CMK (cell line): ENCODE results near the gene MDFI.

Experiments used
- DNase-seq: peaks from one replicate; pipeline ENCODE4 v3.0.0-alpha.2; 2010; ENCODE audit warnings: low read depth

The MDFI gene

DNA sequence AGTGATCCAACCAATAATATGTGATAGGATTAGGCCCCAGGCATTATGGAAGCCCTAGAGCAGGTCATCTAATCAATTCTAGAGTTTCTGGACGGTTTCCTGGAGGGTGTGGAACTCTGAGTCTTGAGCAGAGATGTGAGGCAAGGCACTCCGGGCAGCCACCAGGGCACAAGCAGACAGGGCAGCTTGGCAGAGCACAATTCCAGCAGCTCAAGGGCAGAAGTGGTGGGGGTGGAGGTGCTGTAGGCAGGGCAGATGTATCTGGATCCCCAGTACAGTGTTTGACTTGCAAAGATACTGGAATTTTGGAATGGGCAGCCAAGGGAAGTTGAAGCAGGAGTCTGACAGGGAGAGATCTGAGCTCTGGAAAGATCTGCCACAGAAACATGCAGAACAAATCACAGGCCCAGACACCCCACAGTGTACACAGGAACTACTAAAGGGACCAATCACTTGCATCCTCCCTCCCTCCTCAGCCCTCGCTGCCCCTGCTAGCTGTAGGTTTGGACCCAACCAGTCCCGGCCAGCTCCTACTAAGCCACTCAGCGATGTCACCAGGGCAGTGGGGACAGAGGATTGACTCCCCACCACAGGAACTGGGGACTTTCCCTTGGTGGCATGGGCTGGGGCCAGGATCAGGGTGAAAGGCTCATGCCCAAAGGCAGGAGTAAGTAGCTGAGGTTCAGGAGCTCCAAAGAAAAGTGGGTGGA lies 50.1 kb downstream of the MDFI start:
- DNase-seq, result no peak

DNA sequence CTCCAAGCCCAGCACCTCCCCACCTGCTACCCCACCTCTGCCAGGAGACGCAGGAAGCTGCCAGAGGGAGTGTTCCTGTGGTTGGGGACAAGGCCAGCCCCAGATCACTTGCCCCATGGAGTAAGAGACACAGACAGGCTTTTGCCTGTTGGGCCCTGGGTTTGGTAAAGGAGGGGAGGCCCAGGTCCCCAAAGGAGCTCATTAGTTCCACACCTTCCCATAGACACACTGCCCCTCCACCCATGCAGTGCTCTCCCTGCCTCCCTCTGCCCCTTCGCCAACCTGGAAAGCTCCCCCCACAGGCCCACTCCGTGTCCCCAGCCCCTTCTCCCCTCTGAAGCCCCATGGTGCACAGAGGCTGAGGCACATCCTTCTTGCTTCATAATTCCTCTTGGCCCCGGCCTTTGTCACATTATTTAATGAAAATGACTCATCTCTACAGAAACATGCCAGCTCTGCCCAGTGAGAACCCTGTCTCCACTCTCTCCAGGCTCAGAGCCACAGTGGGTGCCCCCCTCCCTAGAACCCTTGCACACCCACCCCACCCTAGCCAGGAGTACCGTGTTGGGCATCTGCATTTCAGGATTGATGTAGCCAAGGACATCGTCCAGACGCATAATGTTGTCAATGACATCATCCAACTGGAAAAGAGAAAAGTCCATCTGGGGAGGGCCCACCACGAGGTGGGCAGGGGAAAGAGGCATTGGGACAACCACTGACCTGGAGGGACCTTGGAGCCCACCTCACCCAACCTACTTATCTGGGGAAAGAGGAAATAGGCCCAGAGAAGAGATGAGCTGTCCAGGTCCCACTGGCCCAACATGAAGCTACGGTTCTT lies 51.1 kb downstream of the MDFI start:
- no peak for DNase-seq

DNA sequence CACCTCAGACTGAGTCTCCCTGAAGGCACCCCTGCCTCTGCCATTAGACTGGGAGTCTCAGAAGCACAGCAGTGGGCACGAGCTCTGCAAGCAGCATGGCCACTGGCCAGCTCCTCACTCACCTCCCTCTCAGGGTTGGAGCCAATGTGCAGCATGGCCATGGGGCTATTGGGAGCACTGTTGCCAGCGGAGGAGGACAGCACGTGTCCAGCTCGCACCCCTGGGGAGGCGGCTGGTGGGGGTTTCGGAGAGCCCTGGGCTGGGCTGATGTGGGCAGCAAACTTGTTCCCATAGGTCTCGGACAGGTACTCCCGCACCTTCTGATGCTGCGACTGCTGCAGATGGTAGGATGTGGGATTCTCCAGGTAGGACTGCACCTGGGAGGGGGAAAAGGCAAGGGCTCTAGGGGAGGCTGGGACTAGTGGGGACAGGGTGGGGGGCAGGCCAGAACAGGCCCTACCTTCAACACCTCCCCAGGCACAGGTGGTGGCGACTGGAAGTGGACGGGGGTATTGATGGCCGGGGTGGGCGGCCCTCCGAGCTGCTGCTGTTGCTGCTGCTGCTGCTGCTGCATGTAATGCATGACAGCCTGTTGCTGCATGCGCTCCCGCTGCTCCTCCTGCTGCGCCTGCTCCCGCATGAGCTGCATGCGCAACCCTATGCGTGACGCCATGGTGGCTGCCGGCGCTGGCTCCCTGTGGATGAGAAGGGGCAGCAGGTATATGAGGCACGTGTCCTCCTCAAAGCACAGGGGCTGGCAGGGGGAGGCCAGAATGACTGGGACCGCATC lies 52.5 kb downstream of the MDFI start:
- no peak for DNase-seq

DNA sequence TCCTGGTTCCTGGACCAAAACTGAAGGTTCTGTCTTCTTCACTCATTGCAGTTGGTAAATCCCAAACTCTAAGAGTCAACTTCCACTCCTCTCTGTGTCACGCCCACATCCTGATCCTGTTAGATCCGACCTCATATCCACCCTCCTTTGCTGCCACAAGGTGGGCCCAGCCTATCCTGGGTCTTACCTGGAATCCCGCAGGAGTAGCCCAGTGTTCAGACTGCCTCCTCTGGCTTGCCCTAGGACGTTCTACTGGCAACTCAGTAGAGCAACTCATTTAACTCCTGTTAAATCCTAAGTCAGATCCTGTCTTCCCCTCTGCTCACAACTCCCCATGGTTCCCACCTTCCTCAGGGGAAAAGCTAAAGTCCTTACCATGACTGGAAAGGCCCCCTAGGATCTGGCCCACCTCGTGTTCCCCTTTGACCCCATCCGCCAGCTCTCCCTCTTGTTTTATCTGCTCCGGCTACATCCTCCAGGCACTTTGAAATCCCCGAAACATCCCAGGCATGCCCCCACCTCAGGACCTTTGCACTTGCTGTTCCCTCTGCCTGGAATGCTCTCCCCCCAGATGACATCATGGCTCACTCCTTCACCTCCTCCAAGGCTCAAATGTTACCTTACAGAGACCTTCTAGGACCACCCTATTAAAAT lies 53.3 kb downstream of the MDFI start:
- DNase-seq, result no peak

DNA sequence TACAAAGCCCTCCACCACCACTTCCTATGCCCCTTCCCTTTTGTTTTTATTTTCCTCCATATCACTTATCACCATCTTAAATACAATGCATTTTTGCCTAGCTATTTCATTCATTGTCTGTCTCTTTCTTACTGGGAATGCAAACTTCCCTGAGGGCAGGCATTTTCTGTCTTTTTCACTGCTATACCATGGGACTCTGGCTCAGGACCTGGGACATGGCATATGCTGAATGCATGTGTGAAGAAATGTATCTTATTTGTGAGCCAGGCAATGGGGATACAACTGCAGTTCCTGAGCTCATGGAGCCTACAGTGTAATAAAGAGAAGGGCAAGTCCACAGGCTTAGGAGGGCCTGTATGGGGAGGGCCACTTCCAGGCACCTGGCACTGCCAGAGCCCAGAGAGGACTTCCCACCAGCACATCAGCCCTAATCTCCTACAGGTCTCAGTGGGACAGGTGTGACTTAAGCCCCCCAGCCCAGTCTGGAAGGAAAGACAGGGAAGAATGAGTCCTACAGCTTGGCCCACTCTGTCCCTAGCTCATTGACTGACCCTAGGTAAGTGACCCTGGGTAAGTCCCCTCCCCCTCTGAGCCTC lies 53.9 kb downstream of the MDFI start:
- no peak for DNase-seq

DNA sequence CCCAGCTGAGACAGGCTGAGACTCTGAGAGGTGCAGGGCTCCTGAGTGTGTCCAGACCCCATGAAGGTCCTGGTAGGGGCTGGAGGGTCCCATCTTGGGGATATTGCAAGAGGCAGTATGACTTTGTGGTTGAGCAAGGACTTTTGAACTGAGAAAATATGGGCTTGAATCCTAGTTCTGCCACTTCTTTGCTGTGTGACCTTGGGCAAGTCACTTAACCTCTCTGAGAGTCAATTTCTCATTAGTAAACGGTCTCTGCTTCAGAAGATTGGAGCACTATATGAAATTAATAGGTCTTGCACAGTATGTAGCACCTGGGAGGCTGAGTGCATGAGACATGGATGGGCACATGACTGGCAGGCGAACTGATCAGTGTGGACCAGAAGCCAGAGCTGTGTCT lies 54.5 kb downstream of the MDFI start:
- no peak for DNase-seq

DNA sequence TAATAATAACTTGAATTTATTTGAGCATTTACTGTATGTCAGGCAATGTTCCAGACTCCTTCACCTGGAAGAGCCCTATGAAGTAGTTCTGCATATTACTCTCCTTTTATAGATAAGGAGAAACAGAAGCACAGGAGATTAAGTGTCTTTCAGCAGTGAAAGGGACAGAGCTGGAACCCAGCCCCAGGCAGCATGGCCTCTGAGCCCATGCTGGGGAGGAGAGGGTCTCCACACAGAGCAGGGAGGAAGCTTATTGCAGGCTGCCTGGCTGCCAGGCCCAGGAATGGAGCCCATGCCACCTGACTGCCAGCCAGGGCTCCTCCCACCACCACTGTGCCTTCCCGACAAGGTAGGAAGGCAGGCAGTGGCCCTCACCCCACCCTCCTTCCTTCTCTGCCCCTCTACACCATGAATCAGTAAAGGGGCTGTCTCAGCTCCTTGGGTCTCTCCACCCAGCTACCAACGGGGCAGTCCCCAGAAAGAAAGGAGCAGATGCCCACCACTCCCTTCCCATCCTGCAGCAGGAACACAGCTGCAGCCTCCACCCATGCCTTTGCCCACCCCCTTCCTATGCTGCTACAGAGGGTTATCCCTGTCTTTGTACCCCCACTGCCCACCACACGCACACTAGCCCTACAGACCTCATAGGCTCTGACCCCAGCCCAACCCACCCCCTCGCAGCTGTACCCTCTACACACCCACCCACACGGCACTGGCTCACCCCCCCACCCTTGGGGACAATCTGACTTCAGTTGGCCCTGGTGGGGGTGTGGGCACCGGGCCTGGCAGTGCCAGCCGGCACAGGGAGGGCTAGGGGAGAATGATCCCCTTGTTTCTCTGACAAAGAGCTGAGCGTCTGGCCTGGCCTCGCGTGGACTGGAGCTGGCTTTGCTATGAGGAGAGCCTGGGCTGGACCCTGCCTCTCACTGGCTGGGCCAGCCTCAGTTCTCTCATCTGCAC lies 55.3 kb downstream of the MDFI start:
- DNase-seq, result no peak

DNA sequence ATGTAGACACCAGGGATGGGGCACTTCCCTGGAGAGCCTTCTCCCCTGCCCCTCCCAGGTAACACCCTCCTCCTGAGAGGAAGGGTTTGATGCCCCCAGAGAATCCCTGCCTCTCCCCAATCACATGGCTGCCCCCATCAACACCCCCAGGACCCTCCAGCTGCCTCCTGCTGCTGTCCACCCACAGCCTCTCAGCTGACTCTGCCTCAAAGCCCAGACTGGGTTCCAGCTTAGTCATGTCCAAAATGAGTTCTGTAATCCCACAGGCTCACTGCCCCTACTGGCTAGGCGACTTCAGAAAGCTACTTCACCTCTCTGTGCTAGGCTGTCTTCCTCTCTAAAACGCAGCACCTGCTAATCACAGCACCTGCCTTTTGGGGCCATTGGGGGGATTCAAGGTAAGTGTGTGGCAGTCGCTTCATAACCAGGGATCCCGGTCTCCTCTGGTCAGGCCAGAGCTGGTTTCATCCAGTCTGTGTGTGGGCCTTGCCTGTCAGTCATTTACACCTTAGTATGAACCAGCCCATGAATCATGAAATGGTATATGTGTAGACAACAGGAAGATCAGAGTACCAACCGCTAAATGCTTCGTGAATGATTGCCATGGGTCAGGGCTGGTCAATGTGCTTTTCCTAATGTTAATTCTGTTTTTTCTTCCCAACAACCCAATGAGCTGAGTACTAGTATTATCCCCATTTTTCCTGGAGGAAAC lies 56.7 kb downstream of the MDFI start:
- DNase-seq, result no peak

DNA sequence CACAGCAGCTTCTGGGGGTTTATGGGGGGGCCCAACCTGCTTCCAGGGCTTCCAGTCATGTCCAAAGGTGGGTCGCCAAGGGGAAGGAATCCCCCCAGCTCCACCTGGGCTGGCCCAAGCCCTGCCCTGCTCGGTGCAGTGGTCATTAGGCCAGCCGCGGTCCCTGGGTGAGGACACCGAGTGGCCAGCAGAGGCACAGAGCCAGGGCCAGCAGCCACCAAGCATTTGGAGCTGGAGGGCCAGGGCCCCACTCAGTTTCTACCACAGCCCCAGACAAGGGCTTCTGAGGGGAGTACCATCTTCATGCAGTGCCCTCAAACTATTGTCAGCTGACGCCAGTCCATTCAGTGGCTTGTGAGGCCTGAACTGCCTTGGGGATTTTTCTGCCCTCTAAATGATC lies 57.6 kb downstream of the MDFI start:
- DNase-seq, result no peak

DNA sequence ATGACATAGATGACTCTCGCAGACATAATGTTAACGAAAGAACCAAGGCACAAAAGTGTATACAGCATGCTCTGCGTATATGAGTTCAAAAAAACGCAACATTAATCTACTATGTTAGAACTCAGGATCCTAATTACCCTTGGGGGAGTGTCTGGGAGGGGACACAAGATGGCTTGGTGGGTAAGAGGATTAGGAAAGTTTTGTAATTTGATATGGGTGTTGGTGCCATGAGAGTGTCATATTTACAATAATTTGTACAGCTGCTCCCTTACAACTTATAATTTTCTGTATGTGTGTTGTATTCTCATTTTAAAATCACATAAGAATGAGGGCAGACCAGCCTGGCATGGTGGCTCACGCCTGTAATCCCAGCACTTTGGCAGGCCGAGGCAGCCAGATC lies 58.5 kb downstream of the MDFI start:
- no peak for DNase-seq

DNA sequence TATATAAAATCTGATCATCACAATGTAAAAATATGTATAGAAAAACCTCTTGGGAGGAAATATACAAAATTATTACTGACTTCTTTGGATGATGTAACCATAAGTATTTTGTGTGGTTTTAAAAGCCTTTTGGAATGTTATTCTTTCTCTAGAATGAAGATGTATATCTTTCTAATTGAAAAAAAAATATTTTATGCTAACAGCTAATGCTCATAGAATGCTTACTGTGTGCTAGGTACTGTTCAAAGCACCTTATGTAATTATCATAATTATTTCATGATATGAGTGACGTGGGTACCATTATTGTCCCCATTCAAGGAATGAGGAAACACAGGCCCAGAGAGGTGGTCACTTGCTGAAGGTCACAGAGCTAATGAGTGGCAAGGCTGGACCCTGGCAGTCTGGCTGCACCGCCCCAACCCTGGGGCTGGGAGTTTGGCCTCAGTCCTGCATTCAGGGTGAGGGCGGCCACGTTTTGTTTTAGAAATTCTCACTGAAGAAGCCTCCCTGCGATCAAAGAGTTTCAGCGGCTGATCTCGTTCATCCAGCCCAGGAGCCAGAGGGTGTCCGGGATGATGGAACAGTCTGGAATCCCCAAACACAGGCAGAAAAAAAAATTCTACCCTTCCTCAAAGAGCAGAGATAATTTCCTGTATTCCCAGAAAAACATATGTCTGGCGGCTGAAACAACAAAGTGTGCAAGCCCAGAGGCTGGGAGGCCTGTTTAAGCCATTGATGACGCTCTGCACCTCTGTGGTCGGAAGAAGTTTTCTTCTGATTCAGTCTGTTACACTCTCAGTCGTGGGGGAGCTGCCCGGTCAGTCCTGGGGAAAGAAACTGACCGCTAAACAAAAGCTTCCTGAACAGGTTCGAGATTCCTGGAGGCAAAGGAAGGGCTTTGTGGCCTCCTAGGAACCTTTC lies 59.9 kb downstream of the MDFI start:
- no peak for DNase-seq

DNA sequence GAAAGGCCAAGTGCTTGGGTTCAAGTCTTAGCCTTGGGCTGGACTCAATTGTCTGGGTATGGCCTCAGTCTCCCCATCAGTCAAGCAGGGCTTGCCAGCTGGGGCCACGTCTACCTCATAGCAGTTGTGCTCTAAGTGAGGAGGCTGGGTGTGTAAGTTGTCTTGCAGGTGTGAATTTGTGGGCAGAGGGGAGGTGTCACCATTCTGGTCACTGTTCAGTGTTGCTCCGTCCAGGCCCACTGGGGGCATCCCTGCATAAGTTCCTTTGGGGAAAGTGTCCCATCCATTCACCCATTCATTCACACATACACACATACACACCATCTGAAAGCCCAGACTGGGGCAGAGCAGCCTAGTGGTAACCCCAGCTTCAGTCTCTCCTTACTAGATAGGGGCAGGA lies 60.8 kb downstream of the MDFI start:
- DNase-seq, result no peak

DNA sequence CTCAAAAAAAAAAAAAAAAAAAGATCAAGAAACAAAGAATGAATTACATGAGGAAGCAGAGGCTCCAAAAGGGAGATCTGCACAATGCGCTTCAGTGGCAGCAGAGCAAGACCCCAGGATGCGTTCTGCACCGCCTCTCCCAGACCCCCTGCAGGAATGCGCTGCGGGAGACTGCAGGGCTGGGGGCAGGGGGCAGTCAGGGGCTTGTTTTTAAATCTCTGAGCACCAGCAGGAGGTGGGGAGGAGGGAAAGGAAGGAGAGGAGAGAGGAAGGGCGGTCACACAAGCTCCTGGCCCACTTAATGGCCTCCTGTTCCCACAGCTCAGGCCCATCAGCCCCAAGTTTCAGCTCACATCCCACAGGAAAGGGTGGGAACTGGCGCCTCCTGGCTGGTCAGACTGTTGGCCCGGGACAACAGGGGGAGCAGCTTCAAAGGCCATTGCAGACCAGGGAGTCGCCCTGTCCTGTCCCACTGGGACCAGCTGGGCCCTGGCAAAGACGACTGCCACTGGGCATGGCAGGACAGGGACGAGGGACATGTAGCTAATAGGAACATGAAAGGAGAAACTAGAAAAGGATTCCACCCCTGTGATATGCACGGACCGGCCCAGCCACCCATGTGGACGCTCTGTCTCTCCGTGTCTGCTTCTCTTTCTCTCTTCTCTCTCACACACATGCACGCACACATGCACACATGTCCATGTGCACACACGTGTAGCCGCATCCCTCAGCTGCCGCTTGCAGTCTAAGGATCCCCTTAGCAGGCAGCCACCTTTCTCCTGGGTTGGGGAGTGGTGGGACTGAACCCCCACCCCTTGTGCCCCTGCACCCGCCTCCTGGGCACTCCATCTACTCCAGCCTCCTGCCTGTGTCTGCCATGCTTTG lies 62.4 kb downstream of the MDFI start:
- DNase-seq, result no peak

DNA sequence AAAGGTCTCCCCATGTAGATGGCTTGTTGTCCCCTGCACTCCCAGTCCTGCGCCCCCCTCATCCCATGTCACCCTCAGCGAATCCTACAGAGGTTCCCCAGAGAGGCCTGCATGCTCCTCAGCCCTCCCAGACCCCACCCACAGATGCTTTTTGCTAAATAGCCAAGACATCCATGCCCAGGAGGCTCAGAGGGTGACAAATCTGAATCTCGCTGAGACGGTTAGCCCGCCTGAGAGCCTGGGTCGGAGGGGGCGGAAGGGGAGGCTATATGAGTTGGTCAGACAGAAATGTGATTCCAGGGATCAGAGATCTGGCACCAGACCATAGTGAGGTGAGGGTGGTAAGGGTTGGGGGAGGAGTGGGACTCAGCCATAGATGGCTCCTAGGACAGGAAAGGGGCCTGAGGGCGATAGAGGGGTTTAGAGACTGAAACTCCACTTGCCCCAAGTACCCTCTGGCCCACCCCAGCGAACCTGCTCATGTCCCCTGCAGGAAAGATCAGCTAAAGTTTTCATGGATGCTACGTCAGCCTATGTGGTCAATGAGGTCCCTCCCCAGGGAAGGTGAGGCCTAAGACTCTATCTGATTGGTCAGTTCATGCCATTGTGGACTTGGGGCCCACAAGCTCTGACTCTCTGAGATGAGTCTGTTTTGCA lies 63.9 kb downstream of the MDFI start:
- DNase-seq, result no peak

DNA sequence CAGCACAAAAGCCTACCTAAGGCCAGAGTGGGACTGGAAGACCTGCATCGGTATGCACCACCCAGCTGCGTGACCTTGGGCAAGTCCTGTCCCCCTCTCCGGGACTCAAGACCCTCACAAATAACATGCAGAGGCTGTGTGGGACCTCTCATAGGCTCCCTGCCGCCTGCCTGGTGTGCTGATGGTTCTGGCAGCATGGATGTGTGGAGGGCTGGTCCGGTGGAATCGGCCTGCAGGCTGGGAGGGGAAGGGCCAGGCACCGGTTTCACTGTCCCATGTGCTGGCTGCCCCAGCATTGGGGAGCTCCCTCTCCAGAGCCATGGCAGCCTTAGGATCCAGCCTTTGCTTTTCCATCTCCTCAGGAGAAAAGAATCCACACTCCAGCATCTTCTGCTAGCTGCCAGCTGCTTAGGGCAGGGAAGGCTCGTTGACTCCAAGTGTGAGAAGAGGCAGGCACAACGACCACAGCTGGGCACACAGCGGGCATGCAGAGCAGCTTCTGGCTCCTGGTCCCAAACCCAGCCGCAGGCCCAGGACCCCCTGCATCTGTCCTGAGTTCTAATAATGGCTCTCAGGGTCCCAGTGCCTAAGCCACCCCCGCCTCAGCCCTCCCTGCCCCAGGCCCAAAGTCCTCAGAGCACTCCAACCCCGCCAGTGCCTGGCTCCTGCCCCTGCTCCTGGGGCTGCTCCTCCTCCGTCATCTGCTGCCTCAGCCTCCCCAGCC lies 64.7 kb downstream of the MDFI start:
- no peak for DNase-seq
